Measurements from ENCODE around the gene PSMD7. TPM values are rescaled to one million over a fixed set of nuclear protein-coding genes. Genes with fewer than 3 reads are reported as not detected.

The PSMD7 gene
- total and polyA plus RNA-seq, 4 experiments from 2014 or later, result 67.0 to 142 (median 89.9) TPM

GRCh38 chr16:74279805-74280204 lies 16.8 kb upstream of the PSMD7 start:
- POLR2A ChIA-PET (ENCODE audit: partially characterized antibody), result no interaction called here

DNA sequence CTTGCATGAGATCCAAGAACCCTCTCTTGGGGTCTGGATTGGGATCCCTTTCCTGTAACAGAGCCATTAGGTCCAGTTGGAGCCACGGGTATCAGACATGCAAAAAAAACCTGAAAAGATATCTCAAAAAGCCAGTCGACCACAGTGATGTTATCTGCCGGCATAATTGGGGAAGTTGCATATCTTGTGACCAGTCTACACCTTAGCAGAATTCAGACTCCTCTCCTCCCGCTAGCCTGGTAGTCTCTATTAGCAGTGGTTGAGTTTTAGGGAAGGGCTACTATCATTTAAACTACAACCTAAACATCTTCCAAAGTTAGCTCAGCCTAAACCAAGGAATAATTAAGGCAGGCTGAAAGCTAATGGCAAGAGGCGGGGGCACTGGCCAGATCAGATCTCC lies 16.2 kb upstream of the PSMD7 start:
- POLR2A ChIA-PET (ENCODE audit: partially characterized antibody), result no interaction called here
- H3K9me3 ChIP-seq (ENCODE audit: control insufficient read depth in 1 of 2, low read length in 2 of 2), result no peaks in the 10 kb centered on the region
- no peak overlapping the region for H3K27ac ChIP-seq (ENCODE audit: low read depth, low read length)
- H3K4me1 Mint-ChIP-seq, result no peaks in the 10 kb centered on the region
- no peak overlapping the region for H3K4me3 ChIP-seq (ENCODE audit: low read length in 2 of 2)
- no peak overlapping the region for H3K4me3 Mint-ChIP-seq
- no peaks in the 10 kb centered on the region for H3K36me3 ChIP-seq (ENCODE audit: insufficient read depth, low read length)
- H3K4me1 ChIP-seq (ENCODE audit: insufficient read depth, low read length), result no peaks in the 10 kb centered on the region
- CTCF ChIA-PET (ENCODE audit: partially characterized antibody), result interaction anchor here (0.9 kb wide), 1 partner anchor 12 kb away, joined by 5 read pairs; no protein-coding TSS in a partner anchor
- H3K27me3 ChIP-seq (ENCODE audit: insufficient read depth, low read length), result no peaks in the 10 kb centered on the region
- DNase-seq, result no peak
- H3K27me3 Mint-ChIP-seq, result peaks cover 10 to 23% of the 10 kb centered on the region in 2 donors
- intact Hi-C loops (cut with micrococcal nuclease), result no loop called here
- H3K27ac Mint-ChIP-seq, result no peak overlapping the region
- H3K36me3 Mint-ChIP-seq, result peaks cover 0 to 6% of the 10 kb centered on the region in 2 donors
- H3K9me3 Mint-ChIP-seq, result peaks cover 0 to 22% (median 13%) of the 10 kb centered on the region in 8 donors

More at GRCh38 chr16:74279805-74280204, 16.8 kb upstream of the PSMD7 start:
- CTCF ChIA-PET (ENCODE audit: partially characterized antibody), result no interaction called here
- Histone ChIP-seq H3K27ac (ENCODE audit: low read depth, low read length) (no peak overlapping the region), H3K27me3 (ENCODE audit: insufficient read depth, low read length) (peaks cover under 1% of the 10 kb centered on the region), H3K36me3 (ENCODE audit: insufficient read depth, low read length) (no peaks in the 10 kb centered on the region), H3K4me3 (ENCODE audit: low read length in 2 of 2) (no peak overlapping the region), H3K4me1 (ENCODE audit: insufficient read depth, low read length) (no peaks in the 10 kb centered on the region), H3K9me3 (ENCODE audit: control insufficient read depth in 1 of 2, low read length in 2 of 2) (no peaks in the 10 kb centered on the region)
- Mint-ChIP-seq H3K9me3 (peaks cover 0 to 22% (median 13%) of the 10 kb centered on the region in 8 donors), H3K27me3 (peaks cover 10 to 25% of the 10 kb centered on the region in 2 donors), H3K4me1 (no peaks in the 10 kb centered on the region), H3K36me3 (peaks cover 0 to 6% of the 10 kb centered on the region in 2 donors), H3K4me3 (no peak overlapping the region), H3K27ac (no peak overlapping the region)
- intact Hi-C loops (cut with micrococcal nuclease), result no loop called here
- DNase-seq, result no peak

DNA sequence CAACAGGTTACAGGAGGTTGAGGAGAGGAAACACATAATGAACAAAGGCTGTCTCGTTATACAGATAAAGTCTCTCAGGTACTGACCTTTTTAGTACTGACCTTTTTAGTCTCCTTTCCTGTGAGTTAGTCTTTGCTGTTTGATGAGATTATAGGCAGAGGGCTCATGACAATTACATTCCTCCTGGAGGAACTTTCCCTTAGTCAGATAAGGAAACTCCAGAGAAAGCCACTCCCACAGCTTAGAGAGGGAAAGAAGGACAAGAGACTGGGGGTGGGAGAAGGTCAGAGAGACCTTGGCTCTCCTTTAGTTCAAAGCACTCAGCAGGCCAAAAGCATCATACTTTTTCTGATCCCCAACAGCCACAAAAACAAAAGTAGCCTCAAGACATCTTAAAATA lies 15.3 kb upstream of the PSMD7 start:
- H3K9me3 ChIP-seq (ENCODE audit: control insufficient read depth in 1 of 2, low read length in 2 of 2), result no peaks in the 10 kb centered on the region
- Mint-ChIP-seq H3K36me3 (peaks cover 0 to 6% of the 10 kb centered on the region in 2 donors), H3K4me1 (no peaks in the 10 kb centered on the region), H3K4me3 (no peak overlapping the region), H3K27me3 (peaks cover 7 to 20% of the 10 kb centered on the region in 2 donors), H3K27ac (no peak overlapping the region), H3K9me3 (peaks cover 0 to 22% (median 13%) of the 10 kb centered on the region in 8 donors)
- H3K36me3 ChIP-seq (ENCODE audit: insufficient read depth, low read length), result no peaks in the 10 kb centered on the region
- no peak overlapping the region for H3K4me3 ChIP-seq (ENCODE audit: low read length in 2 of 2)
- intact Hi-C loops (cut with micrococcal nuclease), result no loop called here
- H3K27ac ChIP-seq (ENCODE audit: low read depth, low read length), result no peak overlapping the region
- H3K4me1 ChIP-seq (ENCODE audit: insufficient read depth, low read length), result no peaks in the 10 kb centered on the region
- CTCF ChIA-PET (ENCODE audit: partially characterized antibody), result interaction anchor here (0.9 kb wide), 1 partner anchor 12 kb away, joined by 5 read pairs; no protein-coding TSS in a partner anchor
- no peaks in the 10 kb centered on the region for H3K27me3 ChIP-seq (ENCODE audit: insufficient read depth, low read length)
- POLR2A ChIA-PET (ENCODE audit: partially characterized antibody), result no interaction called here
- no peak for DNase-seq

DNA sequence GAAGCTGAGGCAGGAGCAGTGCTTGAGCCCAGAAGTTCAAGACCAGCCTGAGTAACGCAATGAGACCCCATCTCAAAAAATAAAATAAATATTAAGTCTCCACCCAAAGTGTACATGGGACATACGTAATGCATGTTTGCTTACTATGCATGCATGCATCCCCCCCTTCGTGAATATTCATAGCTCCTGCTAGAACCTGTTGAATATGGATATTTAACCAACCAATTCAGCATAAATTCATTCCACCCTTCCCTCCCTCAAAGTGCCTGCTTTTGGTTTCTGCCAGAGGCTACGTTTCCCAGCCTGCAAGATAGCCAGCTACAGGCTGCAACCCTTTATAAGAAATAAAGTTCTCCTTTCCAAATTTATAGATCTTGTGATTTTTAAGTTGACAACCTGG lies 12.9 kb upstream of the PSMD7 start:
- Mint-ChIP-seq H3K4me3 (no peak overlapping the region), H3K27me3 (peaks cover 6 to 8% of the 10 kb centered on the region in 2 donors), H3K27ac (no peak overlapping the region), H3K4me1 (no peaks in the 10 kb centered on the region), H3K9me3 (peaks cover 0 to 12% (median 7%) of the 10 kb centered on the region in 8 donors), H3K36me3 (peaks cover 0 to 6% of the 10 kb centered on the region in 2 donors)
- Histone ChIP-seq H3K4me1 (ENCODE audit: insufficient read depth, low read length) (no peaks in the 10 kb centered on the region), H3K36me3 (ENCODE audit: insufficient read depth, low read length) (no peaks in the 10 kb centered on the region), H3K4me3 (ENCODE audit: low read length in 2 of 2) (no peak overlapping the region), H3K27me3 (ENCODE audit: insufficient read depth, low read length) (no peaks in the 10 kb centered on the region), H3K9me3 (ENCODE audit: control insufficient read depth in 1 of 2, low read length in 2 of 2) (no peaks in the 10 kb centered on the region), H3K27ac (ENCODE audit: low read depth, low read length) (no peak overlapping the region)
- POLR2A ChIA-PET (ENCODE audit: partially characterized antibody), result no interaction called here
- CTCF ChIA-PET (ENCODE audit: partially characterized antibody), result no interaction called here
- intact Hi-C loops (cut with micrococcal nuclease), result no loop called here
- no peak for DNase-seq

GRCh38 chr16:74288065-74288464 lies 8.5 kb upstream of the PSMD7 start:
- Histone ChIP-seq H3K4me1 (ENCODE audit: insufficient read depth, low read length) (no peaks in the 10 kb centered on the region), H3K4me3 (ENCODE audit: low read length in 2 of 2) (no peak overlapping the region), H3K27ac (ENCODE audit: low read depth, low read length) (no peak overlapping the region), H3K36me3 (ENCODE audit: insufficient read depth, low read length) (no peaks in the 10 kb centered on the region), H3K9me3 (ENCODE audit: control insufficient read depth in 1 of 2, low read length in 2 of 2) (no peaks in the 10 kb centered on the region), H3K27me3 (ENCODE audit: insufficient read depth, low read length) (no peaks in the 10 kb centered on the region)
- CTCF ChIA-PET (ENCODE audit: partially characterized antibody), result no interaction called here
- Mint-ChIP-seq H3K4me1 (no peaks in the 10 kb centered on the region), H3K9me3 (peaks cover 0 to 7% (median 0%) of the 10 kb centered on the region in 8 donors), H3K27ac (no peak overlapping the region), H3K4me3 (no peak overlapping the region), H3K27me3 (peaks cover 0 to 2% of the 10 kb centered on the region in 2 donors), H3K36me3 (peaks cover 1 to 4% of the 10 kb centered on the region in 2 donors)
- DNase-seq, result no peak
- POLR2A ChIA-PET (ENCODE audit: partially characterized antibody), result no interaction called here
- intact Hi-C loops (cut with micrococcal nuclease), result no loop called here

- Mint-ChIP-seq H3K4me1 (peaks cover 1 to 5% (median 2%) of the 10 kb centered on the region in 4 donors), H3K9me3 (peaks cover 0 to 7% (median 0%) of the 10 kb centered on the region in 8 donors), H3K27ac (no peak overlapping the region)
Measured at GRCh38 chr16:74290356-74290755, 6.3 kb upstream of the PSMD7 start.

GRCh38 chr16:74291176-74291575 lies 5.4 kb upstream of the PSMD7 start:
- Mint-ChIP-seq H3K4me1 (peaks cover 4 to 13% (median 8%) of the 10 kb centered on the region in 4 donors), H3K9me3 (peaks cover 0 to 7% (median 0%) of the 10 kb centered on the region in 8 donors), H3K27ac (no peak overlapping the region), H3K36me3 (peaks cover 3 to 4% of the 10 kb centered on the region in 2 donors), H3K27me3 (no peaks in the 10 kb centered on the region), H3K4me3 (no peak overlapping the region)
- Histone ChIP-seq H3K4me3 (ENCODE audit: low read length in 2 of 2) (no peak overlapping the region), H3K9me3 (ENCODE audit: control insufficient read depth in 1 of 2, low read length in 2 of 2) (no peaks in the 10 kb centered on the region), H3K4me1 (ENCODE audit: insufficient read depth, low read length) (peaks cover 9% of the 10 kb centered on the region), H3K27me3 (ENCODE audit: insufficient read depth, low read length) (no peaks in the 10 kb centered on the region), H3K36me3 (ENCODE audit: insufficient read depth, low read length) (no peaks in the 10 kb centered on the region), H3K27ac (ENCODE audit: low read depth, low read length) (no peak overlapping the region)
- intact Hi-C loops (cut with micrococcal nuclease), result loop anchor here (10.0 kb wide), 1 partner anchor 1626 kb away; no protein-coding TSS in a partner anchor
- POLR2A ChIA-PET (ENCODE audit: partially characterized antibody), result no interaction called here
- no peak for DNase-seq
- CTCF ChIA-PET (ENCODE audit: partially characterized antibody), result interaction anchor here (1.1 to 1.7 kb wide), 3 partner anchors 12 to 571 kb away, joined by 3 to 5 read pairs (median 3); no protein-coding TSS in a partner anchor

More at GRCh38 chr16:74290356-74290755, 6.3 kb upstream of the PSMD7 start:
- H3K9me3 ChIP-seq (ENCODE audit: control insufficient read depth in 1 of 2, low read length in 2 of 2), result no peaks in the 10 kb centered on the region
- ChIA-PET CTCF (ENCODE audit: partially characterized antibody) (interaction anchor here (1.6 kb wide), 1 partner anchor 13 kb away, joined by 3 read pairs; no protein-coding TSS in a partner anchor), POLR2A (ENCODE audit: partially characterized antibody) (no interaction called here)
- Mint-ChIP-seq H3K36me3 (peaks cover 1 to 4% of the 10 kb centered on the region in 2 donors), H3K4me3 (no peak overlapping the region), H3K27me3 (no peaks in the 10 kb centered on the region)
- no peaks in the 10 kb centered on the region for H3K36me3 ChIP-seq (ENCODE audit: insufficient read depth, low read length)
- intact Hi-C loops (cut with micrococcal nuclease), result loop anchor here (10.0 kb wide), 1 partner anchor 1626 kb away; no protein-coding TSS in a partner anchor
- no peak overlapping the region for H3K27ac ChIP-seq (ENCODE audit: low read depth, low read length)
- no peaks in the 10 kb centered on the region for H3K27me3 ChIP-seq (ENCODE audit: insufficient read depth, low read length)
- H3K4me1 ChIP-seq (ENCODE audit: insufficient read depth, low read length), result peaks cover 4% of the 10 kb centered on the region
- no peak overlapping the region for H3K4me3 ChIP-seq (ENCODE audit: low read length in 2 of 2)
- no peak for DNase-seq
